Left lobe of liver (tissue), 2 donors: Measurements from ENCODE around the gene ITGB8. TPM values are rescaled to one million over a fixed set of nuclear protein-coding genes. Genes with fewer than 3 reads are reported as not detected.
A peak's percentile ranks its signal among the peaks of the same experiment; 100 is the strongest.

ENCODE experiments used
- ATAC-seq: fragments of 200-7000 bp; cut with Tn5 transposase; one replicate; pipeline ENCODE4 v1.9.1; 2020; ENCODE audit warnings: mild to moderate bottlenecking, moderate library complexity
- DNase-seq: peaks from one replicate; pipeline ENCODE4 v3.0.0-alpha.2; 2020; ENCODE audit warnings: low spot score
- total RNA-seq: library from RNA; stranded (reverse); gene quantifications from one replicate; pipeline ENCODE4 v1.2.1, GENCODE V29; 2021
- donor health status: DM: no; HTN: no; CAD: no; lungs with moderate emphysema.
- donor health status: DM: no; HTN: yes; CAD: no.

Gene ITGB8
- total RNA-seq, 1 donor from 2014 or later: 1.3 TPM

DNA sequence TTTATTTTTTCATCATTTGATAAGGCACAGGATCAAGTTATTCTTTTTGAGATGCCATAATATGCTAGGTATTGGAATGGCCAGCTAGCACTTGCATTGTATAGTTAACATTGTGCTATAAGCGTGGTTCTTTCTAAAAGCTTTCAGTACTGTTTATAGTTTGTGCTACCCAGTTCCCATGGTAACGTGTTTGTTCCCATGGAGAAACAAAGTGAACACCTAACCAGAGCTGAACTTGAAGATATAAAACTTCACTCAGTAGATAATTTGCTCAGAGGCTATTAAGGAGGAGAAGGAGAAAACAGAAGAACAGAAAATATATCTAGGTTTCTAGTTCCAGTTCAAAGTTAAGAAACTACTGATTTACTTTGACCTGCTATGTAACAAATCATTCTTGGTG is 23.6 kb upstream of the ITGB8 start:
- DNase-seq: no peak
- no peak for ATAC-seq

DNA sequence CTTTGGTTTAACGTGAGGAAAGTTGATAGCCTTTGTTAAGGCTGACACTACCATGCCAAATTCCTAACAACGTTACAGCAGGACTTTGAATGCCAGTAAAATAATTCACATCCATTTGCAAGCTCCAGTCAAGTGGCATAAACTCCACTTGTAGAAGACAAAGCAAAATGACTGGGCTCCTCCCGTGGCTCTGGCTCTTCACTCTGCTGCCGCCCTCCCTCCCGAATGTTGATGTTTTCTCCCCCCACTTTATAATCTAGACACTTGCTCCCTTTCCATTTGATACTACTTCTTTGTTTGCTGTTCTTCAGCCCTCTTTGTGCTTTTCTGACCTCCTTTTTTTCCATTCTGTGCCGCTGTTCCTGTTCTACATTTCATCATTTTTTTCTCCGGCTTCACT is 22.8 kb upstream of the ITGB8 start:
- ATAC-seq: no peak
- DNase-seq: no peak

DNA sequence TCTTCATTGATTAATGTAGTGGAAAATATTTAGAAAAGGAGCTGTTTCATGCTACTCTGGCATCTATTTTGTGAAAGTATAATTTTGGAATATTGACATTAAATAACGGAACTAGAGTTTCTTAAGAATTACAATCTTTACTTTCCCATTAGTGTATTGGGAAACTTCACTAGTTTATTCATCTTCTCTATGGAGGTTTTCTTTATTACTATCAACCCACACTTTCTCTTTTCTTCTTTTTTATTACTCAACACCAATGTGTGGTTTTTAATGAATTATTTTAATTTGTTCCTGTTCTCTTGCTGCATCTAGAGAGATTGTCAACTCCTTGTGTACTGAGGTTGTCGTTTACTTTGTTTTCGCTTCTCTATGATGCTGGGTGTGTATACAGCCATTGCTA is 20.4 kb upstream of the ITGB8 start:
- DNase-seq (no peak), ATAC-seq (no peak)

DNA sequence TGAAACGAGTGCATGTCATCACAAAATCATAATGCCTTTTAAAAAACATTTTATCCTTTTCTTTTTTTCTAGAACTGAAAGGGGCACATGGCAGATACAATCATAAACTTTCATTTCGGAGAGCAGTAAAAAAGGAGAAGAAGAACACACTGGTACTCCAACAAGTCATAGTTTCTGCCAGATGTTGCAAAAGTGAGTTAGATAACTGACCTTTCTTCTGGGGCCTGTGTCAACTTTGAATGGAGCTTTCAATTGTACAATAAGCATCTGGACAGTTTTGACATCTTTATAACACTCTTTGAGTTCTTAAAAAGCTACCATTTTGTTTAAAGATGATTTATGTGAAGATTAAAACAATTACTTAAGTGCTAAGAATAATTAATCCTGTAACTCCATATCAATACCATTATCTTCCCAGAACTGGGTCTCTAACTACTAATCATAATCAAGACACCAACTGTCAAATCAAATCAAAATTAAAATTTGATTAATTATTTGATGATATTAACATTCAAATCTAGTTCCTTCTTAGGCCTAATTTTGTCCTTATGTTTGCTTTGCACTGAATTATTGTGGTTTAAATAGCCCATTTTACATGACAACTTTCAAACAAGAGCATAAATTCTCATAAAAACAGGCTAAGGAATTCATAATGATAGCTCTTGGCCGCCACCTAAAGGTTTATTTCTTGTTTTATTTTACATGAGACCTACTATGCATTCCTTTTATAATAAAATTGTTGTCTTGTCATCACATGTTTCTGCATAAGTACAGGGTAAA is 19.5 kb upstream of the ITGB8 start:
- DNase-seq (no peak), ATAC-seq (no peak)

DNA sequence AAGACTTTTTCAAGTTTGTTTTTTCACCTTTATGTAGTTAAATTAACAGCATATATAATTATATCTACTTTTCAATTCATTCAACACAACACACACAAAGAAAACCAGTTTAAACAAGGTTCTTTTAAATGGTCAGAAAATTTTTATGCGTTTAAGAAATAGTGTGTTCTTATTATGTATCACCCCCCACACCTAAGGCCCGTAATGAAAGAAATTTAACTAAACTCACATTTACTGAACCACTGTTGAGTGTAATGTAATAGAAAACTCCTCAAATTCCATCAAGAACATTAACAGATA is 19.0 kb upstream of the ITGB8 start:
- ATAC-seq (no peak), DNase-seq (no peak)

DNA sequence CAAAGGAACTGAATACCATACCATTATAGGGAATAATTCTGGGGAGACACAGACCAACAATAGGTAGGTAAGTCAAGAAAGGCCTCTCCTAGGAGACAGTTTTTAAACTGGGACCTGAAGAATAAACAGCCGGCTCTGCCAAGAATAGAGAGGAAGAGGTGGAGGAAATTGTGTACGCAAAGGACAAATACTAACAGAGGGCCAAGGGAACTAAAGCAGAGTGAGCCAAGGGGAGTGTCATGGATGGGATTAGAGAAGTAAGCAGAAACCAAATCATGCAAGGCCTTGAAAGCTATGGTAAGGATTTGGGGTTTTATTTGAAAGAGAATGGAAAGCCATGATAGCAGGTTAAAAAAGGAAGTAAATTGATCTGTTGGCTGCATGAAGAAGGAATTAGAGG is 18.1 kb upstream of the ITGB8 start:
- ATAC-seq (no peak), DNase-seq (no peak)

DNA sequence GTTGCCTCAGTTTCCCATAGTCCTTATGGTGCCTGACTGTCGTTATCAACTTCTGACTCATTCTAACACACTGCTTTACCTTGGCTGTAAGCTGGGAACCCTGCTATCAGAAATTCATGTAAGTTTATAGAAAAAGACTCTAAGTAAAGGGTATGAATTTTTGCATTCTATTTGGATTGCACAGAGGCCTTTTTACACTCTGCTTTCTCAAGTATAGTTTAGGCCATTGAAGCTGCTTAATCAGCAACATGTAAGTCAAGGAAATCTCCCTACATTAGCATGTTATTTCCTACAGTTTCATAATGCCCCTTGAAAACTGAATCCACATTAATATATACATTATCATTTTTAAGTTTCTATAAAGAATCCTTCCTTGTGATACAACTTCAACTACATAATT is 17.1 kb upstream of the ITGB8 start:
- no peak for ATAC-seq
- no peak for DNase-seq

DNA sequence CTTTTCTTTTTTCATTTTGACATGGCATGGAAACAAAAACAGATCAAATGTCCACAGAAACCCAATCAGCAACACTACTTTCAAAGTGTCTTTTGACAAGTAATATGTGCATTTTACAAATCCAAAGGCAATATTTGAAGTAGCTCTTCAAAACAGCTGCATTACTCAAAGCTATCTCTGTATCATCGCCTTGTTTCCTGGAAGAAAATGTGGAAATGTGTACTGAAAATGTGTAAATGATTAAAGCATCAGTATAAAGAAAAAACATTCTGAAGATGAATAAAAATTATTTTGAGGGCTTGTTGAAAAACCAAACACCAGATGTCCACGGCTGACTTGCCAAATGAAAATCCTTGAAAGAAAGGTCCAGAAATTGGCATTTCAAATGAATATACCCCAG is 16.5 kb upstream of the ITGB8 start:
- ATAC-seq (no peak), DNase-seq (no peak)

DNA sequence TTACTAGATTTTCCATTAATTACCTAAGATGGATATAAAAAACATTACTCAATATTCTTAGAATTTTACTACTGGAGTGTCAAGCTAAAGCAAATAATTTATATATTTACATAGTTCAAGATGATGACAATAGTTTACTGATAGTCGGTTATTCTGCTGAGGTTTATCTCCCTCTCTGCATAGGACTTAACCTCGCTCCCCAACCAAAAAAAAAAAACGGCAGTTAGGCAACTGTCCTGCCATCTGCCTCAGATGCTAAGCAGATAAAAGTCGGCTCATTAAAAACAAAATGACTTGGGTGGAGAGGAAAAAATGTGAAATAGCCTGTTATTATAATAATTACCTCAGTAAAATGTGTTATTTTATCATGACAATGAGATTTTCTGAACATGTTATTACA is 14.0 kb upstream of the ITGB8 start:
- no peak for ATAC-seq

DNA sequence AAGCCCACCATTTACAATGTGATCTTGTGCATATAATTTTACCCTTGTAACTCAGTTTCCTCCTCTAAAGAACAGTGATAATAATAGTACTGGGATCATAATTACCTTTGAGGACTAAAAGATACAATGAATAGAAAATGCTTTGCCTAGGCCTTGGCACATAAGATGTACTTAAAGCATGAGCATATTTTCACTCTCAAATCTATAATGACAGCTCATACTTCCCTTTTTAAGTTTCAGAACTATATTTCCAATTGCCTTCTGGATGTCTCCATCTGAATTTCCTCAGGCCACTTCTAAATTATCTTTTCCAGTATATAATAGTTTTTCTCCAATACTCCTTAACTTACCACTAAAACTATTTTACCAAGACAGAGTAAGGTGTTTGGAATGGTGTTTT is 13.3 kb upstream of the ITGB8 start:
- DNase-seq (no peak), ATAC-seq (no peak)

More for the DNA sequence above, 14.0 kb upstream of the ITGB8 start:
- DNase-seq: no peak

DNA sequence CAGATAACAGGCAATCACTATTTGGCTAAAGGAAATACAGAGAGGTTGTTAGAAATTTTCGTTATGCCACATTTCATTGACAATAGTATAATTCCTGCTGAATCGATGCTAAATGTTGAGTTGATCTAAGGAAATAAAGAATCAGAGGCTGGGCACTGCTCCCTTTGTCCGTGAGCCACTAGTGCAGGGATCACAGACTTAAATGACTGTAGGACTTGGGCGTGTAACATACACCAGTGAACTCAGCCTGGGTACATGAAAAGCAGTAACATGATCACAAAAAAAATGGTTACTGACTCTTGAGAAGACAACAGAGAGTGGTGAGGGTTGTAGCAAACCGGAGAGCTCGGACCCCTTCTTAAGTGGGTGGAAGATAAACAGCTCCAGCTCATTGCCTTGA is 11.8 kb upstream of the ITGB8 start:
- no peak for ATAC-seq

DNA sequence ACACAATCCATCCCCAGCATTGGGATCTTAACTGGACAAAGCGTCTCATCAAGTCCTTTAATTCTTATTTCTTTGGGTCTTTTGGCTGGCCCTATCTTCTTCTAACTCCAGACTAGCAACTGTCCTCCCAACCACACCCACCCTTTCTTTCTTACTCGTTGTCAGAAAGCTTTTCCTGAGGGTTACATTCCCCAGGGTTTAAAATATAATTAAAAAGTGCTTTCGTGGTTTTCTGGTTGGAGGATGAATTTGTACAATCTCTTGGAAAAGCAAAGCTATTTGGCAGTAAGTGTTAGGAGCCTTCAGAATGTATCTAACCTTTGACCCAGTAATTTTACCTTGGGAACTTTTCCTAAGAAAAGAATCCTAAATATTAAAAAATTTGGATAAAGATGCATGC is 10.4 kb upstream of the ITGB8 start:
- ATAC-seq (no peak), DNase-seq (no peak)

More for the DNA sequence above, 11.8 kb upstream of the ITGB8 start:
- DNase-seq: no peak

DNA sequence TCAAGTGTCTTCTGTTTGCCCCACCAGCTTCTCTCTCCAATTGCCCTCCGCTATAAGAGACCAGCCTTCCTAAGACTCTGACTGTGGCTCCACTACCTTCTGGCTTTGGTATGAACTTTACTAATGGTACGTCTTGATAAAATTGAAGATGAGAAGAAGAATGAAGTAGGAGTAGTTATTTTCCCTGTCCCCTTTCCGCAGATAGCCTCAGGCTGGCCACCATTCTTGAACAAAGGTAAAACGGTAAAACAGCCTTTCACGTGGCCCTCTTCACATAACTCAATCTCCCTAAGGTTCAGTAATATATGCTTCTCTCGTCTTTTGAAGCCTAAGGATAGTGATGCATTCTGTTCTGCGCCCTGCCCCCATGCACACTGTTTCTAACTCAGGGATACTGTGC is 9.9 kb upstream of the ITGB8 start:
- no peak for DNase-seq
- no peak for ATAC-seq

DNA sequence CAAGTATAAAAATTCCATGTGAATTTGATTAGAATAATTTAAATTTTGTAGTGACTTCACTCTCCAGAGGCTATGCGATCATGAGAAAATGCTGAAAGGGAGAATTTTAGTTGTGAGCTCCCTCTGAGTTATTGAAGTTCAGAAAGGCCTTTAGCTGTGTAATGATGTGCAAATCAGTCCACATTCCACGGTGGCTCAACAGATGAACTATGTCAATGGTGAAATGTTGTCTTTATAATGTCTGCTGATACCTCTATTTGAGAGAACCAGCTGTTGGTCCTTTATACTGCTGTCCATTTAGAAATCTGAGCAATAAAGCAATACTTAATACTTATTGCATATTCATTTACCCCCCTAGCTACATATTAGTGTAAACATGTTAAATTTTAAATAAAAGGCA is 7.1 kb upstream of the ITGB8 start:
- DNase-seq (no peak), ATAC-seq (no peak)

DNA sequence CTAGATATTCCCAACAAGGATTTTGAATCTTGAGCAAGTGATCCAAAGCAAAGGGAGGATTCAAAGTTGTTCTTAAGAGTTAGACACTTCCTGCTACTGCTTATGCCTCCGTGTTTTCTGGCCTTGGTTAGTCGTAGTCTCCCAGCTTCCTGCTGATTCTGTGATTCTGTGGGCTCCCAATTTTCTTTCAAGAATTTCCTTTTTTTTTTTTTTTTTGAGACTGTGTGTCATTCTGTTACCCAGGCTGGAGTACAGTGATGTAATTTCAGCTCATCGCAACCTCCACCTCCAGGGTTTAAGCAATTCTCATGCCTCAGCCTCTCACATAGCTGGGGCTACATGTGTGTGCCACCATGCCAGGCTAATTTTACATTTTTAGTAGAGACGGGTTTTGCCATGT is 4.4 kb upstream of the ITGB8 start:
- DNase-seq (no peak), ATAC-seq (no peak)

DNA sequence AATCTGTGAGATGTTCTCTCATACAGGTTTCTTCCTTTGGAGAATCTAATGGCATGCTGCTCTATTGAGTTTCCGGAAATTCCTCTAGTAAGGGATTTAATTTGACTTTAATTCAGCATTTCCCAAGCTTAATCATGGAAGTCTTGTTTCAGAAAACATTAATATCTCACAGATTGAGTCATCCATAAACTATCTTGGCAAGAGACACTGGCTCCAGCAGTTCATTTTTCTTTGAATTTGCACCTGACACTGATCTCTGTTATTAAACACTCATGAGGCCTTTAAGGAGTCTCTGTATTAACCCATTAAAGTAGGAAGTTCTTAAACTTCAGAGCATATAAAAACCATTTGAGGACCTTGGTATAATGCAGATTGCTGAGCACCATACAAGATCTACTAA is 3.6 kb upstream of the ITGB8 start:
- DNase-seq: no peak
- ATAC-seq: no peak

DNA sequence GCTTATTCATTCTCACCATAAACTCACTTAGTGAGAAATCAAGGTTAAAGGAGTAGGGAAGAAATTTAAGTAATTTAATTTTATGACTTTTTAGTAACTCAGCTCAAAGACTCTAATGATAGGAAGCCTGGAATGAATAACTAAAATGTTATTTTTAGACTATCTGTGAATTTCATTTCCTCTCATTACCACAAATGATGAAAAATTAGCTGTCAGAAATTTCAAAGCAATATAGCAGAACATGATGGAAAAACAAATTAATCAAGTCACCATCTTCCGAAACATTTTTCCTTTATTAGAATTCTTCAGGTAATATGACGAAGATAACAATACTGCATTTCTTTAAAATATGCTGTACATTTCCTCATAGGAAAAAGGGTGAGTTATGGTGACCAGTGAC is 2.7 kb upstream of the ITGB8 start:
- ATAC-seq (no peak), DNase-seq (no peak)

DNA sequence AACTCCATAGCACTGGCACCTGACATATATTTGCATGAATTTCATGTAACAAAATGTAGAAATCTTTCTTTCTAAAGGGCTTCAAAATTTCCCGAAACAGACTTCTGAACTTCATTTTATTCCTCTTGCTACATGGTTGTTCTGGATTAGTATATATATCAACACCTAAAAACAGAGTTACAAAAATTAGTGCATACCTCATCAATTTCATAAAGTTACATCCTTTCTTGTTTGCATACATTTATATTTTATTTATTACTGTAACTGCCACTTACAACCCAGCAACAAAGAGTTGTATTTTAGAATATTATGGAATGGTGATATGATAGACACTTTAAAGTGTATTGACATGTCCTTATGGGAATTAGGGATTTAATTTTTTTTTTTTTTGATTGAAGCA is 2.0 kb upstream of the ITGB8 start:
- ATAC-seq (no peak), DNase-seq (no peak)

DNA sequence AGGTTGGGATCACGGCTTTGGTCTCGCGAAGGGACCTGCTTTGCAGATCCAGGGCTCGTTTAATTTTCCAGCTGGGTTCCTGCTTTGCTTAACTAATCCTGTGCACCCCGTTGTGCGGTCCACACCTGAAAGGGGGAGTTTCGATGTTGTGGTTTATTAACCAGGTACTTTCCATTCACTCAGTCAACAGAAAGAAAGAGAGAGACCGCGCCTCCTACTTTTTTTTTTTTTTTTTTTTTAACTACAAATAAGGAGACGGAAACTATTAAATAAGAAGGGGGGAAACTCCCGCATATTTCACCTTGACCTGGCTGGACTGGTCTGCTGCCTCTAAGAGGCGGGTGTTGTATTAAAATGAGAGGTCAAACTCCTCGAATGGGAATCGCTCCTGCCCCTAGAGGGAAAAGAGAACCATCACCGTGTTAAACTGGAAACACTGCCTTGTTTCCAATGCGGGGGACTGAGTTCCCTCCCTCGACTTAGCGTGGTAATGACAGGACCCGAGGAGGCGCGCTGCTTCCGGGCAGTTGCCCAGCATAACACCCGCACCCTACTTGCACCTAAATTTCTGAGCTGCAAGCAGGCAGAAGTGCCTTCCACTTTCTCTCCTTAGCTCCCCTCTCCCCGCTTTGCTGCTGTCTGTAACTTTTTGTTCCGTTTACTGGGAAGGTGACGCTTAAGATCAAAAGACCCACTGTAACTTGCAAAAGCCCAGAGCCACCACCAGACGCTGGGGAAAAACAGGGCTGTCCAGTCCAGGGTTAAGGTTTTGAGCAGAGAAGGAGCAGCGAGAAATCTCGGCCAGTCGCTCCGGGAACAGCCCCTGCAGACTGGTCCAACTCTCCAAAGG is 1.1 kb upstream of the ITGB8 start:
- ATAC-seq: peak; percentile 72
- no peak for DNase-seq

DNA sequence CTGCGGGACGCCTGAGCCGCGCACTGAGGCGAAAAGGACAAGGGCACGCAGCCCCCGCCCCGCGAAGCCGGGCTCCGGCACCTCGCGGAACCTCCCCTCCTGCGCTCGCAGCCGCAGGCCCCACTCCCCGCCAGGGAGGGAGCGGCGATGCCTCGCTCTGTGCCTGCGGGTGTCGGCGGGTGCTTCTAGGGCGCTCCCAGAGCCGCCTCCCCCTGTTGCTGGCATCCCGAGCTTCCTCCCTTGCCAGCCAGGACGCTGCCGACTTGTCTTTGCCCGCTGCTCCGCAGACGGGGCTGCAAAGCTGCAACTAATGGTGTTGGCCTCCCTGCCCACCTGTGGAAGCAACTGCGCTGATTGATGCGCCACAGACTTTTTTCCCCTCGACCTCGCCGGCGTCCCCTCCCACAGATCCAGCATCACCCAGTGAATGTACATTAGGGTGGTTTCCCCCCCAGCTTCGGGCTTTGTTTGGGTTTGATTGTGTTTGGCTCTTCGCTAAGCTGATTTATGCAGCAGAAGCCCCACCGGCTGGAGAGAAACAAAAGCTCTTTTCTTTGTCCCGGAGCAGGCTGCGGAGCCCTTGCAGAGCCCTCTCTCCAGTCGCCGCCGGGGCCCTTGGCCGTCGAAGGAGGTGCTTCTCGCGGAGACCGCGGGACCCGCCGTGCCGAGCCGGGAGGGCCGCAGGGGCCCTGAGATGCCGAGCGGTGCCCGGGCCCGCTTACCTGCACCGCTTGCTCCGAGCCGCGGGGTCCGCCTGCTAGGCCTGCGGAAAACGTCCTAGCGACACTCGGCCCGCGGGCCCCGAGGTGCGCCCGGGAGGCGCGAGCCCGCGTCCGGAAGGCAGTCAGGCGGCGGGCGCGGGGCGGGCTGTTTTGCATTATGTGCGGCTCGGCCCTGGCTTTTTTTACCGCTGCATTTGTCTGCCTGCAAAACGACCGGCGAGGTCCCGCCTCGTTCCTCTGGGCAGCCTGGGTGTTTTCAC is 519 bp downstream of the ITGB8 start:
- ATAC-seq (peak; percentile 48), DNase-seq (no peak)
